Epidermal melanocyte (primary cell): ENCODE measurements around the gene LRMDA.

Experiments used
- DNase-seq: peaks from one replicate; pipeline ENCODE4 v3.0.0; 2011; ENCODE audit warnings: low spot score; ENCODE audit not compliant: insufficient read length

LRMDA gene

DNA sequence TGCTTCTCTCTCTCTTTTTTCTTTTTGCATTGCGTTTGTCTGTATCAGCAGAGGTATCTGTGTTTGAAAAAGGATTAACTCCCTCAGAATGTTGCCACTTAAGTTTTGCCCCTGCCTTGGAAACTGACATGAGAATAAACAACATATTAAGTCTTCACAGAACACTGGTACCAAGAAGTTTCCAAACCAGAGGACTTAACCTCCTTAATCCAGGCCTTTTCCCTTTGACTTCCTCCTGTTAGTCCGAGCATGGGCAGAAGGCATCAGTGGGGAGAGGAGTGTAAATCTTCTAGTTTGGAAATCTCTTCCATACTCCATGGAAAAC, 681.4 kb downstream of the LRMDA start:
- no peak for DNase-seq

DNA sequence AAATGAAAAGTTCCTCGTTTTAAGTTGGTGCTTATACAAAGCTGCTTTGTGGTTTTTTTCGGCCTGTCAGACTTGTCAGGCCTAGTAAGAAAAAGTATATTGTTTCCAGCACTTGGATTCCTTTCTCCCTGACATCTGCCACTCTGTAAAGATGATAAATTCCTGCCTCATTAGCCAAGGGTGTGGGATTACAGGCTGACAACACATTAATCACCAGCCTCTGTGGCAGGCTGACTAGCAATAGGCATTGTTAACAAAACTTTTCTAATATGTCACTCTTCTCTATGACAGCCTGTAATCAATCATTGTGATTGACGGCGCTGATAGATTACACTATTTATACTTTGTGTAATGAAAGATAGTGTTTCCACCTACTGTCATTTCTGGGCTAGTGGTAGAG, 682.5 kb downstream of the LRMDA start:
- DNase-seq: no peak

DNA sequence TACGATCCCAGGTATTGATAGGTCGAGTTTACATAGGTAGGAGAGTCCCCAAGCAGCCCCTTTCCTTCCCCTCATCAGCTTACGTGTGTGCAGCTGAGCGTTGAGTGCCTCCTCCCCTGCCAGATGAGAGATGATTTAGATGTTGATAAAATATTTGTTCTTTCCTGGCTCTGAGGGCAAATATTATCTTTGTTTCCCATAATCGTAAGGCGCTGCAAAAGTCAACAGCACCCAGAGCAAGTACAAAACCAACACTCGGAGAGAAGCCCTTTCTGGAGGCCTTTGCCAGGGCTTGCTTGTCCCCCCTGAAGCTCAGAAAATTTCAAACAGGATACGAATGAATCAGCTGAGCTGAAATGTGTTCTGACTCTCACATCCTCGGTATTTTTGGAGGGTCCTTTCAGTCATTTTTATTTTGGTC, 683.2 kb downstream of the LRMDA start:
- no peak for DNase-seq

DNA sequence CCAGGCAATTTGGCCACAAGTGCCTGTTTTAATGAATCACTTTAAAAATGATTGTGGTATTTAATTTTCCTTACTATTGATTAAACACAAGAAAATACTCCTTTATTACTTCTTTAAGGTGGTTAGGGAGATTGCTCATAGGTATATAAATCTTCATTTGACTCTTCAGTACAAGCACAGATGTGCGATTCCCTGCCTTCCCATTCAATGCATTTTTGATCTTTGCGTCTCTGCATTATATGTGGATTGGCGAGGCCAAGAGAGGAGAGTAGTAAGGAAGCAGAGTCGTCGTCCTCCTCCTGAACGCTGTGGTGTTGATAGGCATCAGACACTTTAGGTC, 683.7 kb downstream of the LRMDA start:
- DNase-seq: no peak

DNA sequence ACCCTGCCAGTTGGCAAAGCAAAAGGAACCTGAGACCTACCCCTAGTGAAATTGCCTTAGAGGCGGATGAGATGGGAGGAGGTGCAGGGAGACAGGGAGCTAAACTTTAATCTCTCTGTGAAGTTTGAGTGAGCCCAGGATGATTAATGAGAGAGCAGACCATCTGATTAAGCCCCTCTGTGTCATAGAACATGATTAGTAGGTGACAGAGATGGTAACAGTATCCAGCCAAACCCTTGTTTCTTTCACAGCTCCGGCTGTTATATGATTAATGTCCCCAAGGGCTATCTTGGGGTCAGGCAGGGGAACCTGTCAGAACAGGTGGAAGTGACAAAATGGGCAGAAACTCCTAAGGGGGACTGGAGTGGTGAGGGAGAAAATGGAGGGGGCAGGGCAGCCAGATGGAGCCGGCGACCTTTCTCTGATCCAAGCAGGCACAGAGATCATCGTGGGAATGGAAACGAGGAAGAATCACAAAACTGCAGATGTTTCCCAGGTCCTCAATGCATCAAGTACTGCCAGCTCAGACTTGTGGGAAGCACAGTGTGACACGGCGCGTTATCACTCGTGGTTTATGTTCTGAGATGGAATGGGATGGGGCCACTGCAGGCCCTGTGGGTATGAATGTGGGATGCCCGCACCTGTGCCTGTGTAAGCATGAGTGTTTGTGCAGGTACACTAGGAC, 684.2 kb downstream of the LRMDA start:
- no peak for DNase-seq

DNA sequence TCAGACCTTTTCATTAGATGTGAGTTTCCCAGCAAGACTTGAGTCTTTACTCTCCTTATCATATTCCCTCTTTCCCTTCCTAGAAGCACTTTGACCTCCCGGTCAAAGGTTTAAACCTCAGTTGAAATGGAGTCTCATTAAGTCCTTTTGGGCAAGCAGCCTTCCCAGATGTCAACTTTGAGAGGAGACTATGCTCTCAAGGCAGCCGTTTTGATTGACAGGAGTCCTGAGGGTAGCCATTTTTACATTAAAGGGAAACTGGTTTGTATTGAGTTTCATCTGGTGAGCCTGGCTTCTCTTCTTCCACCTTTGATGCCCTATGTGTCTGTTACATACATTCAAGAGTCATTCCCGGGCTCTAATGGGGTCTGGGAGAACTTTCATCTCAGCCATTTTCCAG, 685.1 kb downstream of the LRMDA start:
- no peak for DNase-seq

DNA sequence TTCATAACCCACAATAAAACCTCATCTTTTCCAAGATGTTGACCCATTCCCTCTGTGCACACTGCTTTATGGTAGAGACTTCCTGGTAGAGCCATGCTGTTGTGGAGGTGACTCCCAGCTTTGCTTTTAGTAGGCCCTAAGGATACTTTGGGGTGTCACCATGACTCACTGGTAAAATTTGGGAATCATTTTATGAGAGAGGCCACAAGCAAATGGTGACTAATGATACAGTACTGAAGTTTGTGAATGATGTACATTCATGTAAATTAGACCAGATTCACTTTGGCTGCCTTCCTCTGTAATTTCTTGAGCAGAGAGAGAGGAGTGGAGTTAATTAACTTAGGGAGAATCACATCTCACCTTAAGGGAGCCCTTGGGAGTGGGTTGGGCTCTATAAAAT, 686.5 kb downstream of the LRMDA start:
- DNase-seq: no peak

DNA sequence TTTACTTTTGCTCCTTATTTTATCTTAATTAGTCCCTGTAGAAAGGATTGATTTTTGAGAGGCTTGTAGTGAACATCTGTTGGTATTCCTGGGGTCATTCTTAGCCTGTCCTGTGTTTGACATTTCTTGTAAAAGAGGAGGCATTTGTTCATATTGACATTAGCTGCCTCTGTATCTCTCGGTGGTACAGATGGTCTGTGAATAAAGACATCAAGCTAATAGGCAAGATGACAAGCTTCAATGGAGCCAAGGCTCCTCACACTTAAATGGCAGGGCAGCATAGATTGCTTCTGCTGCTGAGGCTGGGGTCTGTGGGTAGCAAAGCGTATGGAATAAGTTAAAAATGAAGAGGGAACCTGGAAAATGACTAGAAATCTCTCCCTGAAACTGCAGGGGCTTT, 687.6 kb downstream of the LRMDA start:
- no peak for DNase-seq

DNA sequence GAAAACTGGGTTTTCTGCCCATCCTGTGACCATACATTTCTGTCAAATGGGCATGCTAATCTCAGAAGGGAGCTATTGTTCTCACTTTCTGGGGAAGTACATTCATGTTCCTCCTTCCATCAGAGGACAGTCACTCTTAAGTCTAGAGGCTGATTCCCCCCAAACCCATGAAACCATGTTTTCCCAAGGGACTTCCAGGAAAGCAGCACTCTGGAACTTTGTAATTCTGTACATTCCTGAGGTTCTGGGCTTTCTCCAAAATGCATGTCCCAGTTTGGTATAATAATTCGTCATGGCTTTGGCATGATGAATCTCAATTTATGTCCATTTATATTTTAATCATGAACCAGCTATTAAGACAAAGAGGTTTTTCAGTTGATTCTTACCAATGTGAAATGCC, 688.1 kb downstream of the LRMDA start:
- no peak for DNase-seq

DNA sequence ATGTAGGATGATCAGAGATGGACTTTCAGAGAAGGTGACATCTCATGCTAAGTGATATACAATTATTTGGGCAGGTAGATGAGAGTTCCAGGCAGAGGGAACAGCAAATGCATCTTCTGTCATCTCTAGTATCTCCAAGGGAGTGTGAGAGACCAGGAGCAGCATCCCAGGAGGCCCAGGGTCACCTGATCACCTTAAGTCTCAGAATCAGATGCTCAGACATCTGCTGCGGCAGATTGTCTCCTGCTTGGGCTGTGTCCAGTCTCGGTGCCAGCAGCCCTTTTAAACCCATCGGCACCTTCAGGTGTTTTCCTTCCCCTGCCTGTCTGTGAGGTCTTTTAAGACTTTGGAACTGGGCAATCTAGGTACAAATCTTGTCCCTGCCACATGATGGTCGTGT, 690.6 kb downstream of the LRMDA start:
- no peak for DNase-seq

DNA sequence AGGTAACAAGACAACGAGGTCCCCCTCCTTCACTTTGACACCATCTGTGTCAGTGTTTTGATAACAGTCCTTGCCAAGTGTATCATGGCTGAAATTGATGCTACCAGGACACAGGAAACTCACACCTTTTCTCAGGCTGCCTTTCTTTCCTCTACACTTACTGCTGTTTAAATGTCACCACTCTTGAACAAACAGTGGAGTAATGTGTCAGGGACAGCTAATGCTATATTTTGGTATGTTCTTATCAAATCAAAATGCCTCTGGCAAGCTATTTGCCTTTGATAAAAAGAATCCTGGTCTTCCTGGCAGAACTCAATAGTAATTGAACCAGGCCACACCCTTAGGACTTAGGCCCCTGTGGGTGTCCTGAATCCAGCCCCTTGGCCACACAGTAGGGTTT, 692.9 kb downstream of the LRMDA start:
- no peak for DNase-seq

DNA sequence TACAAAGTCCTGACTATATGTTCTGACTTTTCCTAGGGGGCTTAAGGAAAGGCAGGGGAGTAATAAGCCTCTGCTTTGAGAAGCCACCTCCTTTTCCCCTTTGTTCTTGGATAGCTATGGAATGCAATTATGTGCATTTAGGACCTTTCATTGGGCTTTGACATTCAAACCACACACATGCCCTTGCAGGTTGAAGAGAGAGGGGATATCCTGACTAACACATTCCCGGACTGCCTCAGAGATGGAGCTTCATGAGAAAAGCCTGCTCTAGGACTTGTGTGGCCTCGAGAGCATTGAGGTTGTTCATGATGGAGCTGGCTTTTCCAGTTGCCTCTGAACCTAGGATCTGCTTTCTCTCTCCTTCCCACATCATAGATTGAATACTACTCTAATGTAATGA, 694.5 kb downstream of the LRMDA start:
- DNase-seq: no peak

DNA sequence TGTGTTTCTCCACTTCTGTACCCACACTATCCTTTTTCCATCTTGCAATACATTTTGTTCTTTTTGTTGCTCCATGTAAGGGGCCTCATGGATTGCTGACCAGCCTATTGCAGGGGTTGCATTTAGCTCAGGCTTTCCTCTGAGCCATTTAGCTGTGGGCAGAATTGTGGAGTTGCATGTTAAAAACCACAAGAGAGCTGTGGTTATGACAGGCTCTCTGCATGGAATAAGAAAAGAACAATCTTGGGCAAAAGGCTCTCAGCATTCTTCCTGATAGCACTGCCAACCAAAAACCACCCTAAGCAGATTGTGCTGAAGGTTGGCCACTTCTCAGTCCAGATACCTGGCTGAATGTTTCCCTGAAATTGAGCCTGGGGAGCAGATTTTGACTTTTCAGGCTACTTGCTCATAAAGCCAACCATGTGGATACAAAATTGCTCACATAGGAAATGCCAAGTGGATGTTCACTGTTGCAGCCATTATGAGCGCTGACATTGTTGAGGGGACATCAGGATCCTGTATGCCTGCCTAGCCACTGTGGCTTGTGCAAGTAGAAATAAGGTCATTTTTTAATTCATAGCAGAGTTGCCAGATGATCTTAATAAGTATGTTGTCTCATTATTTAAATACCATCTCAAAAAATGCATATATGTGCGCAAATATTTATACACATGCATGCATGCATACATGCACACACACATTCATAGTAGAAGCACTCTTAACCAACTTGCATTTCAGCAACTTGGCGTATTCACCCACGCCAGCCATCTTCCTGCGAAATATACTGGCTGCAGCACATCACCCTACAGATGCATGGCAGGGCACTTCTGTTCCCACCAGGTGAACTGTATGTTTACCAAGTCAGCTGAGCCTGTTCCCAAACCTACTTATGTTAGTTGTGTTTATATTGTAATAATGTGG, 695.4 kb downstream of the LRMDA start:
- peak; percentile 26 for DNase-seq

DNA sequence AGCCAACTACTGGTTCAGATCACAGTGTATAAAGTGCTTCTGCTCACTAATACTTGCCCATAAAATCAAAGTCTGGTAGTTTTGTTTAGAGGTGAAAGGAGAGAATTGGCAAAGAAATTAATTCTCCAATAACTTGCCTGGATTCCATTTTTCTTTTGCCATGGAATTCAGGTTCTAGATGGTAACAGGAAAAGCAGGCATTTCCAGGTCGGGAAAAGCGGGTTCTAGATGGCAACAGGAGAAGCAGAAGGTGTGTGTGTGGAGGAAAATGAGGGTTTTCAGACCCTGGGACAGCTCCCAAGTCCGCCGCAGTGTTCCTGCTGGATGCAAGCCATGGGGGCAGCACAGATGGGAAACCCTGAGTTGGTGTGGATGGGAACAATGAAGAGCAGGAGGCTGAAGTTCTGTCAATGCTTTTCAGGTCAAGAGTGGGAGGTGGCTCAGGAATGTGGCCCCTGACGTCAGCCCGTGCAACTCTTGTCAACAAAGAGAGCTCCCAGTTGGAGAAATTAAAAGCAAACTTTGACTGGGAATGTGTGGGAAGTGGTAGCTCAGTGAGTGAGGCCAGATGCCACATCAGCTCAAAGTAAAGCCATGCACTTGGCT, 696.7 kb downstream of the LRMDA start:
- no peak for DNase-seq

DNA sequence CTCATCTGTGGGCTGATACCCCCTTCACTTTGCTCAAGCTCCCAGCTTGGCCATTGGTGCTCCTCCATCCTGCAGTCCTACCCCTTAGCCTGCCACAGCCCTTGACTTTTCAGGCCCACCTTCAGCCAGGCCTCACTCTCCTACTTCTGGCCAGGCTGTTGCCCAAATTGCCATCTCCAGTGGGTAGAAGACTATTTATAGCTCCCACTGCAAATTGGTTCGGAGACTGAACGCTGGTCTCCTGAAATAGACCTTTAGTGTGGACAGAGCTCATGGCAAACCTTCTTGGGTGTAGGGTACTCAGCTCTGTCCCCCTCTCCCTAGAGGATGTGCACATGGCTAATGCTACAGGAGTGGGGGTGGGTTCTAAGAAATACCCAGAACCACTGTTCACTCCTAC, 697.8 kb downstream of the LRMDA start:
- no peak for DNase-seq

DNA sequence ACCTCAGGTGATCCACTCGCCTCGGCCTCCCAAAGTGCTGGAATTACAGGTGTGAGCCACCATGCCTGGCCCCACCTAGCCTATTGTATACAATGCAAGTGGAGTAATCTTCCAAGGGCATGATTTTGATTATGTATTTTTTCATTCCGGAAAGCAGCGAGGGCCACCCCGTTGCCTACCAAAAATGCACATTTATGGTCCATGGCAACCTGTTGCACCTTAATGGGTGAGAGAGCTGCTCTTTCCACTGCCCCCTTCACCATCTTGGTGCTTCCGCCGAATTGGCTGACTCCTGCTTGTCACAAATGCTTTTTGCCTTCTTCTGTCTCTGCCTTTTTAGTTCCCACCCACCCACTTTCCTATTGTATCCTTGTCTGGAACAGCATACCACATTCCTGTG, 699.5 kb downstream of the LRMDA start:
- no peak for DNase-seq

DNA sequence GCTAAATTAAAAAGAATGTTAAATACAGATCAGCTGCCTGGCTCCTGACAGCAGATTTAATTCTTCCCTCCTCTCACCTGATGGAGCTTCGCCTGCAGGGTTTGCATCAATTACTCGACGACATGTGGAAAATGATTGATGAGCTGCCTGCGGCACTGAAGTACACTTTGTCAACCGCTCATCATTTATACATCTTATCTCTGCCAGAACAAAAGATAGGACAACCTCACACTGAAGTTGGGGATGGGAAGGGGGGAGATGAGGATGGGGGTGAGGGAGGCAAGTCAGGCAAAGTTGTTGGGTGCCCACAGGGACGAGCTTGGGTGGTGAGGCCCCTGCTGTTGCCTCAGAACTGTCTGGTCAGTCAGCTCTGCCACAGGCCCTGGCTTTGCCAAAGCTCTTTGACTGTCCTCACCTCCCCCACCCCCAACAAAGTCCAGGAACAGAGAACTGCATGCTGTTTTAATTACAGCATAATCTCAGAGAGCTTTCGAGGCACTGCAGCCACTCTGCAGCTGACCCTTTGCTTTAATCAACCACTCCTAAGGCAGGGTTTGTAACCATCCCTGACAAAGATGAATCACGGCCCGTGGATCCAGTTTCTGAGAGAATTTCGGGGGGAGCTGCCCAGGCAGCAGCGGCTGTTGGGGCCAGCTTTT, 702.3 kb downstream of the LRMDA start:
- DNase-seq: no peak

DNA sequence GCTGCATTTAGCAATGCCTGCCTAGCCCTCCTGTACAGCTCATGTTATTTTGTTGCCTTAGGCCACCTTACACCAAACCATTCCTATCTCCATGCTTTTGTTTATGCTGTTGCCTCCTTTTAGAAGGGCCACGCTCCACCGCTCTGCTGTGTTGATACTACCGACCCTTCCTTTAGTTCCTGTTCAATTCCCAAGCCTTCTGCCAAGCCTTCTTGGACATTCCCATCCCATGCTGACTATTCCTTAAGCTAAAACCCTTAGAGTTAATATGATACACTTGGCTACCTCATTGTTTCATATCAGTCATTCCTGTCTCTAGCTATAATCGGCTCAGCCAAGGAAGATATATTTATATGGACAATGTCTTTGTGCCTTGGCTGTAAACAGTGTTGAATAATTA, 705.5 kb downstream of the LRMDA start:
- no peak for DNase-seq

DNA sequence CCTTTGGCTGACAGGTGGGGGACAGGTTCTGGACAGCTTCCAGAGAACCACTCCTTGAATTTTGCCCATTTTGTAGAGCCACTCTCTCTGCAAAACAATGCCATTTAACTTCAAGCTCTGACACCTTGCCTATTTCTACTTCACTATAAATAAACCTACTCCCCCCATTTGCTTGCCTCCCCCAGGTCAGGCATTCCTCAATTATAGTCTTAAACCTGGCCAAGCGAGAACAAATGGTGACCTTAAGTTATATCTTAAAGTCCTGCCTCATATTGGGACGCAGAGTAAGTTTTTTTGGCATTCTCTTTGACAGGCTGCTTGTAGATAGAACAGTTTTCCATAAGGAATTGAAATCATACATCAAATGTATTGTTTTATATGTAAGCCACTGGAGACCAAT, 706.9 kb downstream of the LRMDA start:
- DNase-seq: no peak

DNA sequence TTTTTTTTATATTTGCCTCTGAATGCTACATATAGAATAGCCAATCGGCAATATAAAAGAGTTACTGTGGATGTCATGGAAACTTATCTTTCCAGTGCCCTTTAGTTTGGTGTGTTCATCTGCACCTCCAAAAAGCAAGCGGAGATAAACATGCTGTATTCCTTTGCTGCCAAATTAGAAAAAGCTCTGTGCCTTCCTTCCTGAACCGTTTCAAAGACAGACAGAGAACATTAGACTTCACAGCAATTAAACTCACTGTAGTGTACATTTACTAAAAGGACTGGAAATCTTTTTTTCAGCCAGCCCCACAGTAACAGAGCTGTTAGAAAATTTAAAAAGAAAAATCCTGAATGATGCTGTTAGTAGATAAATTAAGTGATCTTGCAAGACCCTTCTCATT, 707.5 kb downstream of the LRMDA start:
- no peak for DNase-seq

DNA sequence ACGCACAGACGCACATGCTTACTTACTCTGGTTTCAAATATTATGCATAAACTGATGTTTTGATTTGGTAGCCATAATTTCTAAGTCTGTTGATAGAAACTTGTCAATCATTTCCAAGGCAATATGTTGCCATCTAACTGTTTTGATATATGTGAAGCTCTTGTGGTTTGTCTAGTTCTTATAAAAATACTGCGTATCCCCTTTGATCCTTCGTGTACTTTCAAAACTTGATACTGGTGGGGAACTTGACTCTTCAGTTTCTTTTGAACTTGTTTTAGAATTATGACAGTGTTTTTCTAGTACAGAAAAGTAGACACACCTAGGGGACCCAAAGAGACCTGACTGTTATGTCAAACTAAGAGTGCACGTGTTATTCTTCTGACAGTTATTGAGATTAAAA, 708.0 kb downstream of the LRMDA start:
- DNase-seq: no peak

DNA sequence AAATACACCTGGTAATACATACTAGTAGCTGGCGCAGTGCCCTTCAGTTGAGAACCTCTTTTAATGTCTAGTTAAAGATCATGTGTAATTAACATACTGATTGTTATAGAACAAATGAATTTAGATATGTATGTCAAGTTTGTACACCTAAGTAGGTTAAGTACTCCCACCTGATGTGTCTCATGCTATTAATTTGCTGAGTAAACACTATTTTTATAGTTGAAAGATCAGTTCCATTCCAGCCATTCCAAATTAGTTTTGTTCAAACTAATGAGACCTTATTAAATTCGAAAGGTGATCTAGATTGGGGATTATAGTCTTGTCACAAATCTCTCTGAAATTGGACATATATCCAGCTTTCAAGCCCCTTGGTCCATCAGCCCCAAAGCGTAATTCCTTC, 710.0 kb downstream of the LRMDA start:
- no peak for DNase-seq
